ENCODE measurements around the gene MYMK. TPM values are rescaled to one million over a fixed set of nuclear protein-coding genes. Genes with fewer than 3 reads are reported as not detected.

The MYMK gene
- total and polyA plus RNA-seq, 2 experiments from 2014 or later, result not detected

- no peaks in the 10 kb centered on the region for H3K36me3 ChIP-seq (ENCODE audit: insufficient read depth)
- H3K27me3 ChIP-seq (ENCODE audit: insufficient read depth), result peaks cover 5% of the 10 kb centered on the region; the same call in 1 of the 2 replicates
- no peaks in the 10 kb centered on the region for H3K9me2 ChIP-seq (ENCODE audit: insufficient read depth)
- DNase-seq (ENCODE audit: low spot score) (no peak), ATAC-seq (no peak)
- no peaks in the 10 kb centered on the region for H4K20me1 ChIP-seq (replicated peaks; ENCODE audit: insufficient read depth)
- no peak overlapping the region for H3K27ac Mint-ChIP-seq
- no peaks in the 10 kb centered on the region for H3K9me3 Mint-ChIP-seq
- H3K4me3 ChIP-seq, result no peak overlapping the region
- H3K79me2 ChIP-seq (replicated peaks; ENCODE audit: insufficient read depth), result no peaks in the 10 kb centered on the region
- H3K4me3 Mint-ChIP-seq, result no peak overlapping the region
- peak overlapping the region; percentile 55; the same call in 1 of the 2 replicates for H3K4me2 ChIP-seq
- H3K4me1 ChIP-seq (ENCODE audit: insufficient read depth), result peaks cover 37% of the 10 kb centered on the region
- H3K27me3 Mint-ChIP-seq (ENCODE audit: insufficient read depth, low read depth, poor library complexity), result peaks cover 22% of the 10 kb centered on the region
- H3K4me1 Mint-ChIP-seq, result peaks cover 44% of the 10 kb centered on the region
- 0 out of 2 replicates have a peak, but pooled peaks cover 4% of the 10 kb centered on the region for H3F3A ChIP-seq (replicated peaks; ENCODE audit: low read depth)
- H3K36me3 Mint-ChIP-seq (ENCODE audit: low read depth), result no peaks in the 10 kb centered on the region; the same call in 2 of the 3 replicates
- TF ChIP-seq ZNF114 (CRISPR knock-in tag; IDR thresholded peaks at IDR 0.05), result no peak
- no peak for TF ChIP-seq ETS1 (IDR thresholded peaks at IDR 0.05)
- TF ChIP-seq JUNB (IDR thresholded peaks at IDR 0.05; ENCODE audit: unreplicated experiment), result no peak
- TF ChIP-seq STAT1 (IDR thresholded peaks at IDR 0.05; ENCODE audit: unreplicated experiment), result no peak
- no peak for TF ChIP-seq NANOG (IDR thresholded peaks at IDR 0.05; ENCODE audit: borderline replicate concordance)
- TF ChIP-seq ZNF462 (CRISPR knock-in tag; IDR thresholded peaks at IDR 0.05), result no peak
- no peak for TF ChIP-seq EZH2 (IDR thresholded peaks at IDR 0.05; ENCODE audit: low read depth, unreplicated experiment)
- no peak for TF ChIP-seq EZH2phosphoT487 (IDR thresholded peaks at IDR 0.05; ENCODE audit: unreplicated experiment)
- no peak for TF ChIP-seq CREB1 (CRISPR knock-in tag; IDR thresholded peaks at IDR 0.05; ENCODE audit: low read depth)
- no peak for TF ChIP-seq REST (IDR thresholded peaks at IDR 0.05; ENCODE audit: unreplicated experiment)
- TF ChIP-seq POLR2AphosphoS5 (IDR thresholded peaks at IDR 0.05; ENCODE audit: low read depth), result no peak
- TF ChIP-seq CTCF (conservative IDR thresholded peaks at IDR 0.05; ENCODE audit: low read depth in 2 of 2), result no peak
- TF ChIP-seq ZNF331 (CRISPR knock-in tag; IDR thresholded peaks at IDR 0.05; ENCODE audit: low read depth), result no peak
- H3K27ac ChIP-seq (ENCODE audit: low read depth), result no peak overlapping the region
- H2AFZ ChIP-seq, result 0 out of 2 replicates have a peak overlapping the region, but pooled peaks have one; percentile 56
Measured at GRCh38 chr9:133528876-133529241, 4.1 kb upstream of the MYMK start.

Measured in GM23338 (cell line).